Fibroblast of mammary gland (primary cell): ENCODE measurements around the gene ENO1.
"Not testable (repeated sequence)": the region's sequence is repeated elsewhere in the genome, so short reads cannot be mapped to it uniquely, and the experiment has no call there.

Experiments
- DNase-seq: peaks from one replicate; pipeline ENCODE4 v3.0.0-alpha.2; 2010; ENCODE audit warnings: low read depth
- H3K4me3 ChIP-seq: 2 replicates; pipeline ENCODE4 v1.5.1; 2011; ENCODE audit warnings: low read depth, mild to moderate bottlenecking, low read length, moderate library complexity; ENCODE audit not compliant: control insufficient read depth
- CTCF ChIP-seq: conservative IDR thresholded peaks from 2 replicates; pipeline ENCODE4 v1.5.1; 2011; ENCODE audit warnings: low read depth, low read length, inconsistent platforms; ENCODE audit not compliant: control insufficient read depth, insufficient read depth

ENO1 gene

GRCh38 chr1:8822373-8823294 is 55.9 kb downstream of the ENO1 start:
- H3K4me3 ChIP-seq: no peak overlapping the region
- no peak for TF ChIP-seq CTCF
- DNase-seq: peak; percentile 96

GRCh38 chr1:8821084-8821483 is 57.4 kb downstream of the ENO1 start:
- no peak overlapping the region for H3K4me3 ChIP-seq
- TF ChIP-seq CTCF: no peak
- DNase-seq: no peak

GRCh38 chr1:8818789-8819188 is 59.7 kb downstream of the ENO1 start:
- peak overlapping the region; percentile 61 for H3K4me3 ChIP-seq
- not testable (repeated sequence) for DNase-seq

- peak overlapping the region; percentile 61 for H3K4me3 ChIP-seq
- DNase-seq: peak; percentile 91
- TF ChIP-seq CTCF: no peak
Observed at GRCh38 chr1:8818325-8818775, 60.1 kb downstream of the ENO1 start.

- peak; percentile 85 for DNase-seq
- TF ChIP-seq CTCF: no peak
- H3K4me3 ChIP-seq: peak within 1 kb of the TSS; percentile 71
Observed at GRCh38 chr1:8817412-8818324, 60.8 kb downstream of the ENO1 start, which contains the start of gene RERE. RERE (minus strand) TSS chr1:8817640.

GRCh38 chr1:8816831-8817411 is 61.6 kb downstream of the ENO1 start:
- no peak for TF ChIP-seq CTCF
- DNase-seq: no peak
- peak overlapping the region; percentile 71 for H3K4me3 ChIP-seq

- DNase-seq: peak; percentile 62
- H3K4me3 ChIP-seq: peak overlapping the region; percentile 71
- no peak for TF ChIP-seq CTCF
Observed at GRCh38 chr1:8816264-8816663, 62.2 kb downstream of the ENO1 start.
